Endometrium (tissue), 2 donors: Measurements from ENCODE around the gene PITX1.
"Not testable (repeated sequence)": the region's sequence is repeated elsewhere in the genome, so short reads cannot be mapped to it uniquely, and the experiment has no call there.

Experiments
- FAIRE-seq: peaks from 2 replicates; lab custom pipeline; 2012; peaks lifted over from hg19 to GRCh38; lab: Jason Lieb, UNC
- donor health status: control.
- donor health status: control.

The PITX1 gene

DNA sequence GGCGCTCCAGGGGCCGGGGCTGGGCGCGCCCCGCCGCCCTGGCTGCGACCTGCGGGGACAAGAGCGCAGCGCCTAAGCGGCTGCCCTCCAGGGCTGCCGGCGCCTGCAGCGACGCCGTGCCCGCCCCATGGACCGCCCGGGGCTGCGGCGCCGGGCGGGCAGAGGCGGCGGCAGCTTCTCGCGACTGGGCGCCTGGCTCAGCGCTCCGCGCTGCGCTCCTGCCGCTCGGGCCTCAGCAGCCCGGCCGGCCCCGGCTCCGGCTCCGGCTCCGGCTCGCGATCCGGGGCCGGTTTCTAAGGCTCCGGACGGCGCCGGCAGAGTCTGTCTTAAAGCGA is at the start of gene PITX1:
TSS of gene PITX1 (minus strand) at position 328 of the 335 bp plus-strand sequence. CDS start 347 bp downstream, outside the sequence.
- no peak for FAIRE-seq

DNA sequence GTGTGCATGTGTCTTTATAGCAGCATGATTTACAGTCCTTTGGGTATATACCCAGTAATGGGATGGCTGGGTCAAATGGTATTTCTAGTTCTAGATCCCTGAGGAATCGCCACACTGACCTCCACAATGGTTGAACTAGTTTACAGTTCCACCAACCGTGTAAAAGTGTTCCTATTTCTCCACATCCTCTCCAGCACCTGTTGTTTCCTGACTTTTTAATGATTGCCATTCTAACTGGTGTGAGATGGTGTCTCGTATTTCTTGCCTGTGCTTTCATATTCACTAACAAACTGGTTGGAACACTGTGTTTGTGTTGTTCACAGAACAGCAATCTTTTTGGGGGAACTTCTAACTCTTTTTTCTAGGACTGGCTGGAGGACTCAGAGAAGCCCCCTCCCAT is 49.3 kb upstream of the PITX1 start:
- not testable (repeated sequence) for FAIRE-seq

DNA sequence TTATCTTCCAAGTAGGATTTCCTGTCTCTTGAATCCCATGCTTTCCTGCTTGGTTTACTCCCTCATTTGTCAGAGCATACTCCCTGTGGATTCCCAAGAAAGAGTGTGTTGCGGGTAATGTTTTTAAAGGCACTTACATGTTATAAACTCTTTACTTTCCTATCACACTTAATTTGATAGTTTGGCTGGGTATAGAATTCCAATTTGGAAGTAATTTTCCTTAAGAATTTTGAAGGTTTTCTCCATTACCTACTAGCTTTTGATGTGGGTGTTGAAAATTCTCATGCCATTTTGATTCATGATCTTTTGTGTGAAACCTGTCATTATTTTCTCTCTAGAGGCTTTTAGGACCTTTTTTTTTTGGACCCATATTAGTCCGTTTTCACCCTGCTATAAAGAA is 47.2 kb upstream of the PITX1 start:
- FAIRE-seq, result no peak

DNA sequence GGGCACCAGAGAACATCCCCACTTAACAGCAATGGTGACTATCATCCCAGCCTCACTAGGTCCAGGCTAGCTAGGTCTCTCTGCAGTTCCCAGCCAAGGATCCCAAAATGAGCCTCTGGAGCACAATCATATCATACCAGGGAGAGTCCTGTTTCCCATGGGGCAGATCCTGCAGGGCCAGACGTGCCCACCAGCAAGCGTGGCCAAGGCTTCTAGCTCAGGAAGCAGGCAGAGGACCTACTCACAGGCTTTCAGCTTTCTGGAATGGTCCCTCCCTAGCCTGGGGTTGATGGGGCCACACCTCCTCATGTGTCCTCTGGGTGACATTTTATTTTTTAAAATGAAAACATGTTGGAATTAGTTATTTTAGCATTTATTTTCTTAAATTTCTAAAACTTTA is 45.7 kb upstream of the PITX1 start:
- no peak for FAIRE-seq

DNA sequence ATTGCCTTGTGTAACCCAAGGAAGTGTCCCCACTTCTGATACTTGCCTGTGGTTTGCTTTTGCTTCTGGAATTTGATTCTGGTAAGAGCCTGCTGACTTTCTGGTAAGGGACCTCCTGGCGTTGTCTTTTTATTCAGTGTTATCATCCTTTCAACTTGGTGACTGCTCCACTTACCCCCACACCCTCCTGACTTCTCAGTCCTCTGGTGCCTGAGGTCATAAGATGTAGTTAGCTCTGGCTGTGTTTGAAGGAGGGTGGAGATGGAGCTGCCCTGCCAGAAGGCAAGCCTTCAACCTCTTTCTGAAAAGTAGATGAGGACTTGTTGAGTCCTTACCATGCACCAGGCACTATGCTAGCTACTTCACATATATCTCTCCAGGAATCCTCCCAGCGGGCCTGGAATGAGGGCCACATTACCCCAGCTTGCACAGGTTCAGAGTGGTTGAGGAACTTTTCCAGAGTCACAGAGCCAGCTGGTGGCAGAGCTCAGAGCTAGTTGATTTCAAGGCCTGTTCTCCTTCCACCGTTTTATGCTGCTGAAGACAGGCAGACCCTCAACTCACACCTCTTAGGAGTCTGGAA is 45.2 kb upstream of the PITX1 start:
- no peak for FAIRE-seq

DNA sequence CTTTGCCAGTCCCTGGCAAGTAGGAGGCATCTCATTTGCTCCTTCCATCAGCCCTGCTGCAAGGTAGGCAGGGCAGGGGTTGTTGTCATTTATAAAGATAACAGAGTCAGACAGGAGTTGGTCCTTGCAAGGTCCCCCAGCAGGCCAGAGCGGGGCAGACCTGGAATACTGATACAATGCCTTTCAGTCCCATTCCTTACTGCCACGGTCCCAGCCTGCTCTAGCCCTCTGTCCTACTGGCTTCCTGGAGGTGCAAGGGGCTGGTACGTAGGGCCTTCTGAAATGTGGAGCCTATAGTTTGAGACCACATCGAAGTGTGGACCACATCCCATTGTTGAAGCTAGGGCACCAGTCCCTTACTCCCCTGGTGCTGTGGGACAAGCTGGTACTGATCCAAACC is 42.8 kb upstream of the PITX1 start:
- no peak for FAIRE-seq

DNA sequence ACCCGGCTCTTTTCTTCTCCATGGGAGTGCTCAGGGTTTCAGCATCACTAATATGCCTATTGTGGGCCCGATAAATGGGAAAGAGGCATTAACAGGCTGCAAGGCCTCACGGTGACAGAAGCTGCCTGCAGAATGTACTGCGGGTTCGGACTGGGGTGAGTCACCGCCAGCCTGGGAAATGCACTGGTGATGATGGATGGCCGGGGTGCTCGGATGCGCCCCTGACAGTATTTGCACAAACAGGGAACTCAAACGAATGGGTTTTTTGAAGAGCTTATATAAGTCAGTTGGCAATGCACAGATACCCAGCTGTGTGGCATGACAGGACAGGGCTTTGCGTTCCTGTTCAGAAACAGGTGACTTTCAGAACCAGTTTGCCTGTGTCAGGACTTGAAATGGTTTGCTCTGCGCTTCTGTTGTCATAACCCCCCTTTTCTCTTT is 42.0 kb upstream of the PITX1 start:
- no peak for FAIRE-seq

DNA sequence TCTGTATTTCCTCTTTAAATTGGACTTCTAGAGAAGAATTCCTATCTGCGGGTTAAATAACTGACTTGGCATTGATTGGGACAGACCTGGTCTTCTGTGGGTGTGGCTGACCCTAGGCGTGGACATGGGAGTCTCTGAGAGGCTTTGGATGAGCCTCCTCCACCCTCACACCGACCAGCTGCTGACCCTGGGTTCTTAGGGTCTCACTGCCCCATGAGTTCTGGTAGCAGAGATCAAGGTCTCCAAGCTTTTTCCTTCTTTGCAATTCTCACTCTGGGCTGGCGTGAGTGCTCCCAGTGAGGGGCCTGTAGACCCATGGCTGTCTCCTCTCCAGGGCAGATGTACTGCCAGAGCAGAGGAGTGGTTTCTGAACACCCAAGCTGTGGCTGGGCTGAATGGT is 41.6 kb upstream of the PITX1 start:
- no peak for FAIRE-seq

DNA sequence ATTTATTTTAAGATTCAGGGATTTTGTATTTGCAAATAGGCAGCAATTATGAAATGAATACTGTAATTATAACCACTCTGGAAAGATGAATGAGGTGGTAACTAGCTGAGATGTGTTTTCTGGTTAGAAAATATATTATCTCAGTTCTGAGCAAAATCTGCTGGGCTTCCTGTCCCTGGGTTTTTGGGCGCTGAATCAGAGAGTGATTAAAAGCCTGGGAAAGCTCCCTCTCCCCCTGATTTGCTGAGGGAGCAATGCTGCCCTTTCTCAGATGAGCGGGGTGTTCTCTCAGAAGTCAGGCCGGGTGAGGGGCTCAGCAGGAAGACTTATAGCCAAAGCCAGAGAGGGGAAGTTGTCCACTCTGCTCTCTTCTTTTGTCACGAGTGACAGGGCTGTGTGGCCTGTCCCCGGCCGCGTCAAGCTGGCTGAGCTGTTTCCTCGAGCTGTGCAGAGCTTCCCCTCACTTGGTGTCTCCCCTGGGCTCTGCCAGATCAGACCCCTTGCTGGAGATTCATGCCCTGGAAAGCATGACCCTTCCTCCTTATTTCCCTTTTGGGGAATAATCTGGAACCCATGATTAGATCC is 39.8 kb upstream of the PITX1 start:
- no peak for FAIRE-seq

DNA sequence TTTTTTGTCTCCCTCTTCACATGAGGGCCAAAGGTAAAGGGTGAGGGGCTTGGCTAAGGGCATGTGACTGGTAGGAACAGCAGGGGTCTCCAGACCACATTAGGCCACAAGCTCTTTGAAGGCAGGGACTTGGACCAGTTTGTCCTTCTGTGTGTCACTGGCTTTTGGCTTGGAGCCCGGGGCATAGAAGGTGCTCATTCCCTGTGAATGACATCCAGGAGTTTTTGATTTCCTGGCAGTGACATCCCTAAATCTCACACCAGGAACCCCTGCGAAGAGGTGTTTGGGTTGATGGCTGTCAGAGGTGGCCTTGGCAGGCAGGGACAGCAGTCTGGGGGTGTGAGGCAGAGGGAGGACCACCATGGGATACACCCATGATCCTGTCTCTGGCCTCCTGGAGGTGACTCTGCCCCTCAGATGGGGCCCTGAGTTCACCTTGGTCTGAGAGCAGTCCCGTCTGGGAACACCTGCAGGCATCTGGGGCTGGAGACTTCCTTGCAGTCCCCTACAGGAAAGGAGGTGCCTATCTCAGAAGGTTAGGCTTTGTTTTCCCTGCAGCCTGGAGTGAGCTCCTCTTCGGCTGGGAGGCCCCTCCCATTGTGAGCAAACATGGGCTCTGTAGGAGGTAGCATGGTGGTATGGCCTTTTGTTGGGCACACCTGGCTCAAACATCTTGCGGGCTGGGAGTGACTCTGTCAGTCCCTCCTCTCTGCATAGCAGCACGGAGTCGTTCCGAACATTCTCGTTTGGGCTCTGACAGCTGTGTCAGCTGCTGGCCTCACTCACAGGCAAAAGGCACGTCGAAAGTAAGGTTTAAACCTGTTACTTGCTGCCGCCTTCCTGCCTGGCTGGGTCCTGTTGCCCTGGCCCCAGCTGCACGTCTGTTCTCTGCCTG is 38.6 kb upstream of the PITX1 start:
- no peak for FAIRE-seq

DNA sequence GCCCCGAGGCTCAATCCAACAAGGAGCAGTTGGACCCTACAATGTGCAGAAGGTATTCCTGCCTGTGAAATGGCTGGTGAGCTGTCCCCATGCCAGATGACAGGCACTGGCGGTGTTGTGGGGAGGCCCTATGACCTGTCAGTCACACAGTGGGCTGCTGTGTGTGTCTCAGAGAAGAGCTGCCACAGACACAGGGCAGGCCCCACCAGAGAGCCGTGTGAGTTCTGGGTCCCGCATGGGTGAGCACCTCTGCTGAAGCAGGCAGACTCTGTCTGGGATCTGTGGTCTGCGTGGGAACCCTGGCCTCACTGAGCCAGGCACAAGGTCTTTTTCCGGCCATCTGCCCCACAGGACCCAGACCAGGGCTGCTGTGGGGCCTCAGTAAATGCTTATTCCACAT is 37.3 kb upstream of the PITX1 start:
- FAIRE-seq, result no peak

DNA sequence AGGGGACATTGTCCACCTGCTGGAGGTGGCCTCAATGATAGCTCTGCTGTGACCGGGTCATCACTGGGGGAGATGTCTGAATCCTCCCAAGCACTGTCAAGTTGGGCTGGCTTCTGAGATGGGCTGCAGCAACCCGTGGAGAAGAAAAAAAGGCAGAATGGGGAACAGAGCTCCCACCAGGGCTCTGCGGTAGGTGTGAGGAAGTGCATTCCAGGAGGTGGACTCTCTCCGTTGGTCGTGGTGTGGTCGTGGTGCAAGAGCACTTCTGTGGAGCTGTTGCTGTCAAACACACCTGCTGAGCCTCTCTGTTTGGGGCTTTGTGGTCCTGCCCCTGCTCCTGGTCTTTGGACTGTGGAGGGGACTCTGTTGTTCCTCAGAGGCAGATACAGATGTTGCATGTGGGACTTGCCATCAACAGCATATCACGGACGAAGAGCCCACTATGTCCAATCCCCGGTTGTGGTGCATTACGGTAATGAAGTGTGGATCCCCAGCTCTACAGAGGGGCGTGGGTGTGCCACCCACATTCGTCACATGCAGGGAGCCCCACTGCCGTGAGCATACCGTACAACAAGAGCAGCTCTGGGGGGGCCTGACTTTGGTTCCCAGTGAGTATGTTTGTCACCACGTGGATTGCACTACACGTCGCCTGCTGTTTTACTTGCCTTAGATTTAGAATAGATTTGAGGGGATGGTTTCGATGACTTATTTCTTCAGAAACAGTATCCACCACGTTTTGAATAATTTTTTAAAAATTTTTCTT is 36.0 kb upstream of the PITX1 start:
- no peak for FAIRE-seq

DNA sequence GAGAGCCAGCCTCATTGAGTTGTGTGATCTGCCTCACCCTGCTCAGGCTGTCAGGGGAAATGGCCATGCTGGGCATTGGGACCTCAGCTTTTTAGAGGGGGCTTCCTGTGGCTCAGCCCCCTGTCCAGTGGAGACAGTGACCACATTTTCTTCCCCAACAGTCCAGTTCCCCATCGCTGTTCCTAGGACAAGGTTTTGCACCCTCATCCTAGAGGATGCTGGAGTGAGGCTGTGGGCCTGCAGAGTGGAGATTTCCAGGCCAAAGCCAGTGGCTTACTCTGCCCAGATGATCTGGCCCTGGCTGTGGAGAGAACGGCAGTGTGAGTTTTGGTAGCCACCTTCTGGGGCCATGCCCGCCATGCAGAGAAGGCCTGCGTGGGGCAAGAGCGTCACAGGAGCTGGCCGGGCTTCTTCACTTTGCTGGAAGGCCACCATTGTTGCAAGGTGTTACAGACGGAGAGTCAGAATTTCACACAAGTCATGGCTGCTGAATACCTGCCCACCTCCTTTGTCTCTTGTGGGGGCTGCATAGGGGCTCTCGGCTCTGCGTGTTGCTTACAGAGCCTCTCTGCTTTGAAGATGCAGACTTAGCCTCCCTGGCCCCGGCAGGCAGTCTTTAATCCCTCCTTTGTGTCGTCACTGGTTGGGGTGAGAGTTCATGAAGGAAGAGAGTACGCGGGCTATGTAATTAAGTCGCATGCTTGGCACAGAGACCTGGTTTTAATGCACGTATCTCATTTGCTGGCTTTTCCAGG is 35.2 kb upstream of the PITX1 start:
- FAIRE-seq, result no peak

DNA sequence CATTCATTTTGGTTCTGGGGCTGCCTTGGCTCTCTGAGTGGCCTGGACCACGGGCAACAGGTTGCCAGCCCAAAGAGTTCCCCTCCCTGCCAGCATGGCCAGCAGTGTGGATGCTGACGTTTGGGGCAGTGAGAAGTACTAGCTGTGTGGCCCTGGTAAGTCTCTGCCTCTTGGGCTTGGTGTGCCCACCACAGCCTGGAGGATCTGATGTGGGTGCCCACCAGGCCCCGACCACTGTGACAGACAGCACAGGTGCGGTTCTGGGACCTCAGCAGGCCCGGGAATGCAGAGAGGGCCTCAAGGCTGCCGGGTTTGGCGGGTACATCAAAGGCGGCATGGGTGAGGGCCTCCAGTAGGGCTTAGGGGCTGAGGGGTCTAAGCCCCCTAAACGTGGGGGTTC is 33.6 kb upstream of the PITX1 start:
- no peak for FAIRE-seq

DNA sequence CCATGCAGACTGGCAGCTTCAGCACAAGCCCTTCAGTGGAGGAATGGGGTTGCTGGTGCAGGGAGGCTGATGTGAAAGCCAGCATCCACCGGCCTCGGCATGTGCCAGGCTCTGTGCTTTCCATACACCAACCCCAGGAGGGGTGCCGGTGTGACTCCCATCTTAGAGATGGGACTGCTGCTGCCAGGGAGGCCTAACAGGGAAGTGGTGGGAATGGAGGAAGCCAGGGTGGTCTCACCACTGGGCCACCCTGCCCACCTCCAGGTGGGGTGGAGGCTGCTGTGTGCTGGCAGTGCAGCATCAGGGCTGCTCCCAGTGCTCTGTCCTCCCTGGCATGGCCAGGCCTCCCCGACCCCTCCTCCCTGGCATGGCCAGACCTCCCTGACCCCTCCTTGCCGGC is 32.8 kb upstream of the PITX1 start:
- FAIRE-seq, result no peak

DNA sequence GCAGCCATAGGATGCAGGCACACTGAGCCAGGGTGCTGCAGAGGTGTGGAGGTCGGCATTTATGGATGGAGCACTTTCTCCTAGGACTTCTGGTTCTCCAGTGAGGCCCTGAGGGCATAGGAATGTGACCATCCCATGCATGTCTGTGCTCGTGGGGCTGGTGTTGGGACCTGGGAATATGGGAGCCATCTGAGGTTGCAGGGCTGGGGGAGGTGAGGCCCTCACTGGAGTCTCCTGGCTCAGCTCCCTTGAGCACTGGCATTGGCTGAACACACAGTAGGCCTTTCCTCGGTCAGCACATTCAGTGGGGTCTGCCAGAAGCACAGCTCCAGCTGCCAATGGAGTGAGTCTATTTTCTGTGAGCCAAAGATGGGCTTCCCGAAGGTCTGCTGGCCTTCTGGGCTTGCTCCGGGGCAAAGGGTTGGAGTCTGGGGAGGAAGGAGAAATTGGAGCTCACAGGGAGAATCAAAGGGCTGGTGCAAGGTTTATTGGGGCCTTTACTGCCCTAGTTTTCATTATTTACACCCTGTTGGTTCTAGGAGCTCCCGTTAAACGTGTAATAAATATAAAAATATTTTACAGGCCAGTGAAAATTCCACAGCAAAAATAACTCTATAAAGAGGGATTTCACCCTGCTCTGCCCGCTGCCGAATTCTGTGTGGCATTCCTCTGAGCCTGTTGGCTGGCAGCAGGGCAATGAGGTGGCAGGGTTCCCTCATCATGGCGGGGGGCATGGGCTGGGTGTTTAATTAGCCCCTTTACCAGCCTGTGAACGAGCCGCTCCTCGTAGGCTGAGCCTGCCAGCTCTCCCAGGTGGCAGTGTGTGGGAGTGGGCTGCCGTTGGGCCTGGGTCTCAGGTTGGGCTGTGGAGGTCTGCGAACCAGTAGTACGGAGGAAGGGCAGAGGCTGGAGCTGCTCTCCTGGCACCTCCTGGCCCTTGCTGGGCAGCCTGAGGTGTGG is 31.6 kb upstream of the PITX1 start:
- FAIRE-seq, result no peak

DNA sequence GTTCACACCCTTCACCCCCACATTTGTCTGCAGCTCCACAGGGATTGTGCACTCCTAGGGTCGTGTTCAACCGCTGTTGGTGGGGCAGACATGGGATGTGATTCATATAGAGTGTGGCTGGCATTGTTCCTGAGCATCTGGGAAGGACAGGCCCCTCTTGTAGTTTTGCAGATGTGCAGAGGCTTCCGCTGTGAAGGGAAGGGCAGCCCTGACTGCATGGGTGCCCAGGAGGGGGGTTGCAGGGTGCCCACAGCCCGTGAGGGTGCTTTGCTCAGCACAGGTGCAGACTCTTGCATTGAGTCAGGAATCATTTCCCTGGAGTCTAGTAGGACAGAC is 30.2 kb upstream of the PITX1 start:
- no peak for FAIRE-seq

DNA sequence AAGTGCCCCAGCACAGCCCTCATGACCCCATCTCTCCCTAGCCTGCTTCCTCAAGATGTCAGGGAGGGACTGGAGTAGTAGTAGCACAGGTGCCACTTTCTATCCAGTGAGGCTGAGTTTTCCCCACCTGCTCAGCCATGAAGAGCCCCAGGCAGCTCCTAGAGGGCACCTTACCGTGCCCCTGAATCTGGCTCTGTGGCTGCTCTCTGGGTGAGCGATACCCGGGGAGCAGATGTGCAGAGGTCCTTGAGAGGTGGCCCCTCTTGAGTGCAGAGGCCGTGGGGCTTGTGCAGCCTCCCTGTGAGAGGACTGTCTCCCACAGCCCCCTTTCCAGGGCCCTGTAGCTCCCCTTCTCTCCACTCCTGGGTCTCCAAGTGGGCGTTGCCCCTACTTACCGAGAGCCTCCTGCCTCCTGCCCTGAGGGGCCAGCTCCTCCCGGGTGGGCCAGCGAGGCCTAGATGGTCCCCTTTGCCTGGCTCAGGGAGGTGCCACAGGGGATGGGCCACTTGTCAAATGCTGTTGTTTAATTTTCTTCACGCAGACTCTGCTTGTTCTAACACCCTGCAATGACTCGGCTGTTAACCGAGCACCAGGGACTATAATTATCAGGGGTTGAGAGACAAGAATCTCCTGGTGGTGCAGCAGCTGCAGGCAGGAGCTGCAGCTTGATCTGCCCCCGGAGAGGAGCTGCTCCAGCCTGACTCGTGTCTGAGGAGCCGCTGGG is 29.6 kb upstream of the PITX1 start:
- FAIRE-seq, result no peak

DNA sequence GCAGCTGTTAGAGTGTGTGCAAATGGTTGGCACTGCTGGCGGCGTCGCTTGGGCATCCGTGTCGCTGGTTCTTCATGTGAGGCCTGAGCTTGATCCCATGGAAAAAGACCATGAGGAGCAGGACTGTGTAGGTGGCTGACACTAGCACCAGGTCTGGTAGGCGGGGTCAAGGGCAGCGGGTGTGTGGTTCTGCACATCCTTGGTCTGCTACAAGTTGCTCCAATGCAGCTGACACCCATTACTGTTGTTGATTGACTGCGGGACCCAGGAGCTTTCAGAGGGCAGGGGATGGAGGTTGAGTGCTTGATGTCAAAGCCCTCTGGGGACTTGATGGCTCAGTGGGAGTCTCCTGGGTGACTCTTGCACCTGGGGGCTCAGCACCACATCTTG is 29.0 kb upstream of the PITX1 start:
- FAIRE-seq, result no peak
